NT2/D1 (cell line): Measurements from ENCODE around the gene MAN2B1.
A peak's percentile ranks its signal among the peaks of the same experiment; 100 is the strongest.

Source experiments
- DNase-seq: peaks from one replicate; pipeline ENCODE4 v3.0.0-alpha.2; 2011; ENCODE audit warnings: low read depth, low spot score
- H3K27me3 ChIP-seq: 2 replicates; pipeline ENCODE4 v1.6.0; 2011; ENCODE audit warnings: mild to moderate bottlenecking; ENCODE audit not compliant: insufficient read length, insufficient read depth
- H3K36me3 ChIP-seq: 2 replicates; pipeline ENCODE4 v1.6.1; 2011; ENCODE audit warnings: mild to moderate bottlenecking, low read length, mixed read lengths; ENCODE audit not compliant: insufficient read depth, insufficient read length
- H3K4me1 ChIP-seq: 2 replicates; pipeline ENCODE4 v1.5.1; 2011; ENCODE audit not compliant: insufficient read depth, insufficient read length
- H3K4me3 ChIP-seq: 2 replicates; pipeline ENCODE4 v1.5.1; 2011; ENCODE audit warnings: low read depth; ENCODE audit not compliant: insufficient read length
- H3K9ac ChIP-seq: 2 replicates; pipeline ENCODE4 v1.6.0; 2011; ENCODE audit warnings: low read depth; ENCODE audit not compliant: insufficient read length
- H3K9me3 ChIP-seq: 2 replicates; pipeline ENCODE4 v1.5.1; 2011; ENCODE audit warnings: mild to moderate bottlenecking, low read length; ENCODE audit not compliant: insufficient read depth
- SUZ12 ChIP-seq: IDR thresholded peaks from 2 replicates; pipeline ENCODE4 v1.6.1; 2011; ENCODE audit not compliant: insufficient read length, insufficient read depth; ENCODE audit errors: extremely low read depth
- YY1 ChIP-seq: IDR thresholded peaks from 2 replicates; pipeline ENCODE4 v1.6.1; 2011; ENCODE audit not compliant: insufficient read length, insufficient read depth
- ZNF274 ChIP-seq: IDR thresholded peaks from 2 replicates; pipeline ENCODE4 v1.6.1; 2011; ENCODE audit warnings: mild to moderate bottlenecking, low read depth, low read length

Gene MAN2B1

DNA sequence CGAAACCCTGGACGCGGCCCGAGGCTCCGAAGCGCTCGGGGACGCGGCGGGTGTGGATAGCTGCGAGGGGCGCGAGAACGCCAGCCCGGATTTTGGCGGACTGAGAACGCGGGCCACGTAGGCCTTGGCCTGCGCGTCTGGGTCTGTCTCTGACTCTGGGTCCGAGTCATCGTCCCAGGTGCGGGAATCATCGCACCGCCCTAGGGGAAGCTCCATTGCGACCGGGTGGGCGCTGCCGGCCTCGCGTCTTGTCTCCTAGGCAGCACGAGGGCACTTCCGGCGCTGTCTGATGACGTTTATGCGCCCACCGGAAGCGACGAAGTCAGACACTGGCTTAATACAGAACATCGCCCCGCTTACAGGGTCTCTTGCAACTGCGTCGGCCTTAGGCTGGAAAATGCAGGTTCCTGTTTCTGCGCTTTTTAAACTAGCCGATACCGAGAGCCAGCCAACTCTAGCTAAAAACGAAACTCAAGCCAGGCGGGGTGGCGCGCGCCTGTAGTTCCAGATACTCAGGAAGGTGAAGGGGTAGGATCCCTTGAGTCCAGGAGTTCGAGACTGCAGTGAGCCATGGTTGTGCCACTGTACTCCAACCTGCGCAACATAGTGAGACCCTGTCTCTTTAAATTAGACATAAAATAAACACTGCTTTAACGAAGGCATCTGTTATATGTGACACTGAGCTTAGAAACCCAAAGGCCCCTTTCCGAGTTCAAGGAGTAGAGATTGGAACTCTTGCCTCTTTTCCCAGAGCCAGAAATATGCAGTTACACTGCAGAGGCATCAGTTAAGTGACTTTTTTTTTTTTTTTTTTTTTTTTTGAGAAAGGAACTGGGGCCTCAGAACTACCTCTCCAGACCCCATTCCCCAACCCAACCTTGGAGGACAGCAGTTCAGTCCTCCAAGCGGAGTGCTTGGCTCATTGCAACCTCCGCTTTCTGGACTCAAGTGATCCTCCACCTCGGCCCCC is 30.1 kb upstream of the MAN2B1 start, which contains the start of gene FBXW9:
FBXW9 (minus strand) TSS at position 266 of the 970 bp plus-strand sequence; CDS start at position 216, 50 bp downstream.
- peak; percentile 97 for DNase-seq
- Histone ChIP-seq H3K27me3 (peaks cover 5% of the 10 kb centered on the region), H3K9ac (peak within 1 kb of the TSS; percentile 94), H3K4me1 (peaks cover 7% of the 10 kb centered on the region), H3K9me3 (no peaks in the 10 kb centered on the region), H3K4me3 (peak within 1 kb of the TSS; percentile 98), H3K36me3 (peaks cover 49% of the 10 kb centered on the region)
- TF ChIP-seq SUZ12 (no peak), ZNF274 (no peak), YY1 (no peak)

- H3K27me3 ChIP-seq, result peaks cover 5% of the 10 kb centered on the region
- H3K4me3 ChIP-seq, result peak overlapping the region; percentile 98
- H3K4me1 ChIP-seq, result peaks cover 6% of the 10 kb centered on the region
- no peak for TF ChIP-seq YY1
- no peak for TF ChIP-seq SUZ12
- TF ChIP-seq ZNF274, result no peak
- peak overlapping the region; percentile 94 for H3K9ac ChIP-seq
- H3K36me3 ChIP-seq, result peaks cover 48% of the 10 kb centered on the region
- no peaks in the 10 kb centered on the region for H3K9me3 ChIP-seq
- no peak for DNase-seq
These were observed 29.4 kb upstream of the MAN2B1 start for GRCh38 chr19:12695997-12696365.

DNA sequence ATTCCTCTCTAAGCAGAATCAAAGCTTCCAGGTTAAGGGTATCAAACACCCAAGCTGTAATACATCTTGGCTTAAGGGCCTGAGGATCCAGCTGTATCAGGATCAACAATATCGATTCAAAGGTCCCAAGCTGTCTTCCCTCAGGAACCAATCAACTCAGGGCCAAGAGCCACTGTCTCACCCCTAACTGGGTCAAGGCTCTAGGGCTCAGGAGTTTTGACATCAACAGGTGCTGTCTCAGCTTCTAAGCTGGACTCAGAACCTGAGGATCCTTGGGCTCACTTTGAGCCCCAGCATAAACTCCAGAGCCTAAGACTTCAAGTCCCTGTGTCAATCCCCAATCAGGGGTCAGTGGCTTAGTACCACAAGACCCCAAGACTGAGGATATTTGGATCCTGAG is 29.0 kb upstream of the MAN2B1 start:
- Histone ChIP-seq H3K4me1 (peaks cover 3% of the 10 kb centered on the region), H3K4me3 (peak overlapping the region; percentile 98), H3K27me3 (peaks cover 5% of the 10 kb centered on the region), H3K9me3 (no peaks in the 10 kb centered on the region), H3K9ac (peak overlapping the region; percentile 94), H3K36me3 (peaks cover 47% of the 10 kb centered on the region)
- TF ChIP-seq ZNF274, result no peak
- TF ChIP-seq YY1, result no peak
- DNase-seq, result no peak

DNA sequence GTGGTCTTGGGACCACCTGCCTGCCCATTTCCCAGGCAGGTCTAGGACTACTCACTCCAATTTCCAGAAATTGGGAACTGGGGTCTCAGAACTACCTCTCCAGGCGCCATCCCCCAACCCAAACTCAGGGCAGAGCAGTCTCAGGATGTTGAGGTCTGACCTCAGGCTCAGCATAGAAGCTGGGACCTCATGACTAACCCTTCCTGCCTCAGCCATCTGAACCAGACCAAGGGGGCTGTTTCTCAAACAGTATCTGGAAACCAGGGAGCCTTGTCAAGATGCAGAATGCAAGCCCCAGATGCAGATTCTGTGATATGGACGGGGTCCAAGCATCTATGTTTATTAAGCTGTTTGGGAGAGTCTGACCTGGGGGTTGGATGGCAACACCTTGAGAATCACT is 28.6 kb upstream of the MAN2B1 start:
- peaks cover 5% of the 10 kb centered on the region for H3K27me3 ChIP-seq
- no peak overlapping the region for H3K9ac ChIP-seq
- DNase-seq, result no peak
- TF ChIP-seq YY1 (no peak), SUZ12 (no peak), ZNF274 (no peak)
- no peak overlapping the region for H3K4me3 ChIP-seq
- H3K4me1 ChIP-seq, result peaks cover 3% of the 10 kb centered on the region
- H3K36me3 ChIP-seq, result peaks cover 47% of the 10 kb centered on the region
- H3K9me3 ChIP-seq, result no peaks in the 10 kb centered on the region

GRCh38 chr19:12694641-12695040 is 28.1 kb upstream of the MAN2B1 start:
- H3K4me3 ChIP-seq, result no peak overlapping the region
- H3K36me3 ChIP-seq, result peaks cover 47% of the 10 kb centered on the region
- no peak for TF ChIP-seq SUZ12
- TF ChIP-seq YY1, result no peak
- TF ChIP-seq ZNF274, result no peak
- peaks cover 5% of the 10 kb centered on the region for H3K27me3 ChIP-seq
- H3K9me3 ChIP-seq, result no peaks in the 10 kb centered on the region
- no peak for DNase-seq
- H3K9ac ChIP-seq, result no peak overlapping the region
- peaks cover 5% of the 10 kb centered on the region for H3K4me1 ChIP-seq

DNA sequence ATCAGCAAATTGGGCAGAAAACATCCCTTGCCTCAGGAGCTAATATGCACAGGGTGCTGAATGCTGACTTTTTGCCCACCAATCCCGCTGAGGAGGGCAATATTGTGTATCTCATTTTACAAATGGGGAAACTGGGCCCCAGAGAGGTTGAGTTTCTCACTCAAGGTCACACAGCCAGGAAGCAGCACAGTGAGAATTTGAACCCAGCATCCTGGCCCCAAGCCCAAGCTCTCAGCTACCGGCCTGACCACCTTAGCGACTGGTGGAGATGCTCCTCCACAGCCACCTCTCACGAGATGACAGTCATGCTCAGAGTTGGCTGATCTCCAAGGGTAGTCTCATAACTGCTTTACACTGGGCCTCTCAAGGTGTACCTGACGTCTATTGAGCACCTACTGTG is 26.4 kb upstream of the MAN2B1 start:
- H3K27me3 ChIP-seq, result peaks cover 5% of the 10 kb centered on the region
- TF ChIP-seq YY1 (no peak), SUZ12 (no peak), ZNF274 (no peak)
- H3K36me3 ChIP-seq, result peaks cover 47% of the 10 kb centered on the region
- no peak for DNase-seq
- H3K9ac ChIP-seq, result no peak overlapping the region
- H3K4me1 ChIP-seq, result peaks cover 7% of the 10 kb centered on the region
- H3K4me3 ChIP-seq, result no peak overlapping the region
- no peaks in the 10 kb centered on the region for H3K9me3 ChIP-seq

GRCh38 chr19:12689581-12690216 is 23.2 kb upstream of the MAN2B1 start:
- no peak overlapping the region for H3K9ac ChIP-seq
- no peaks in the 10 kb centered on the region for H3K27me3 ChIP-seq
- H3K9me3 ChIP-seq, result no peaks in the 10 kb centered on the region
- peaks cover 51% of the 10 kb centered on the region for H3K36me3 ChIP-seq
- no peak overlapping the region for H3K4me3 ChIP-seq
- H3K4me1 ChIP-seq, result peaks cover 4% of the 10 kb centered on the region
- no peak for TF ChIP-seq ZNF274
- no peak for DNase-seq
